Activated CD8-positive, alpha-beta memory T cell treated with anti-CD3 and anti-CD28 coated beads, Interleukin-2, amount 50 U/mL, for 1 hour (primary cell): Measurements from ENCODE around the gene ZNF618.

ENCODE experiments used
- DNase-seq: peaks from one replicate; pipeline ENCODE4 v3.0.0-alpha.2; 2020; ENCODE audit errors: extremely low read depth

ZNF618 gene

DNA sequence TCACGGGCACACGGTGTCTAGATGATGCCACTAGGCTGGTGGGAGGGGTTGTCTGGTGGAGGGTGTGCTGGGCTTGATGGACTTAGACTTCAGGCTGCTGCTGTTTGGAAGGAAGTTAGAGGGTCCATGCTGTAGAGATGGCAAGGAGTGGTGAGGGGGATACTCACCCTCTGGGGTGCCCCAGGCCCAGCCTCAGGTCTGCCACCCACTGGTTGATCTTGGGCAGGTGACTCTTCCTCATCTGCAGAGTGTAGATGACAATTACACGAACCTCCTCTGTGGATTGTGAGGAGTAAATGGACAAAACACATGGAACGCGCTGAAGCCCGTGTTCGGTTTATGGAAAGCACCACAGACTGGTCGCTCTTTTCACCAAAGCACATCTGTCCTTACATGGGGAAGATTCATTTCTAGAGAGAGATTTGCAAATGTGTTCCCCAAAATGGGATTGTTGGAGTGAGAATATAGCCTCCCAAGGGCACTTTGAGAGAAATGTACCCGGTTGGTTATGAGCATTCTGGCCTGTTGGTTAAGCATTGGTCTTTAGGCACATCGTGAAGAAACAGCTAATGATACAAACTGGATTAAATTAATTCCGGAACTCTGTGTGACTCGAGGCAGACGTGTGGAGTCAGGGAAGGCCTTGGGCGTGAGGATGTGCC lies 58.2 kb downstream of the ZNF618 start:
- no peak for DNase-seq

DNA sequence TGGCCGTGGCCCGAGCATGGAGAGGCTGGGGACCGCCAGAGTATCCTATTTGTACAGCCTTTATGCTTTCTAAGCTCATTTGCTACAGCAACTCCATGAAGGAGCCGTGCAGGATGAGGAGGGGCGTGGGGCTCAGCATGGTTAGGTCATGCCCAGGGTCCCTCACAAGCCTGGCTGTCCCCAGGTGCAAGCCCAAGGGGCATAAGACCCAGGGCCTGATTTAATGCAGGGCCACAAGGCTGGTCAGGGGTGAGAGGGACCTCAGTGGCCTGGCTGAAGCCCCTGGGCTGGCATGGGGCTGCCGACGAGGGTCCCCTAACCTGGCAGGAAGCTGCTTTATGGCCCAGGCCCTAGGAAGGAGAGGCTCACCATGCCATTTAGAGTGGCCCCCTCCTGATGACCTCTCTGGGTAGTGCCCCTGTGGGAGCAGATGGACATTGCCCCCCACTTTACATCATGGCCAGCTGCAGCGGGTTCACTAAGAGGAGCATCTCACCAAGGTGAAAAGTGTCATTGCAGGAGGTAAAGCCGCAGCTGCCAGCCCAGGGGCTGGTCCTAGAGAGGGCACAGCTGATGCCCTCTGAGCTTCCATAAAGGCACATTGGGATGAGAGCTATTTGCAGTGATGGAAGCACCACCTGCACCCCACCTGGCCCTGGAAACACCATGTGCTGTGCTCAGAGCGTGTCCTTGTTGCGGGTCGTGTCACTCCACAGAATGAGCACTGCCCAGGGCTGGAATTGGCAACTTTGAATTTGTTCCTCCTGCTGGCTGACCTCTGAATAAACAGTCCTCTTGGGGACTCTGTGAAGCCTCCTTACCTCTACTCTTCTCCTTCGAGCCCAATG lies 58.9 kb downstream of the ZNF618 start:
- DNase-seq = no peak

DNA sequence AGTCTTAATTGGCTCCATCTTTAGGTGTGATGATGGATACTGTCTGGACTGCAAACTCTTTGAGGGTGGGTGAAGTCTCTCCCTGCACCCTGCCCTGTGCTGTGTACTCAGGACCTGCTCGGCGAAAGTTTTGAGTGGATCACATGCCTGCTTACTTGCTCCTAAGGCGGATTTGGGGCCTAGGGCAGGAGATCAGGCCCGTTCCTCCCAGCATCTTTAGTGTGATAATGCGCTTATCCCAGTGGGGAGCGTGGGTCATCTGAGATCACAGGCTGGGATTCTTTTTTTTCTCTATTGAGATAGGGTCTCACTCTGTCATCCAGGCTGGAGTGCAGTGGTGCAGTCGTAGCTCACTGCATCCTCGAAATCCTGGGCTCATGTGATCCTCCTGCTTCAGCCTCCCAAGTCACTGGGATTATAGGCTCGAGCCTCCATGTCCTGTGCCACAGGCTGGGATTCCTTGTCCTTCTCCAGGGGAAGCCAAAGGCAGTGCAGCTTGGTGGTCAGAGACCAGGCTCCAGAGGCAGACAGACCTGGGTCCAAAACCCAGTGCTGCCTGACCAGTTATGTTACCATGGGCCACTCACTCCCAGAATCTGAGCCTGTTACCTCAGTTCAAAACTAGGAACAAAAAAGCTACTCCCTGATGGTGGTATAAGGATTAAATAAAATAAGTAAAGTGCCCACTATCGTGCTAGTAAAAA lies 59.7 kb downstream of the ZNF618 start:
- DNase-seq = no peak

DNA sequence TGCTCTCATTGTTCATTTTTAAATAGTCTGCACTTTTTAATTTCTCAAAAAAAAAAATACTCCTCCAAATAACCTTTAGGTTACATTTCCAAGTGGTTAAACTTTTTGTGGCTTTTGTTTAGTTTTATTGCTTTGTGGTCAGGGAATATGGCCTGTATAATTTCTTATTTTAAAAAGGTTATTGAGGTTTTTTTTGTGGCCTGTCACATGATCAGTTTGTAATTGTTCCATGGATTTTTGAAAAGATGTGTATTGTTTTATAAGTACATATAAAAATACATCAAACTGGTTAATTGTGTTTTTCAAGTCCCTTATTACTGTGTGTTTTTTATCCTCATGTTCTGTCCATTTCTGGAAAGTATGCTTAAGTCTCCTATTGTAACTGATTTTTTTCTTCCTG lies 64.0 kb downstream of the ZNF618 start:
- DNase-seq = no peak

DNA sequence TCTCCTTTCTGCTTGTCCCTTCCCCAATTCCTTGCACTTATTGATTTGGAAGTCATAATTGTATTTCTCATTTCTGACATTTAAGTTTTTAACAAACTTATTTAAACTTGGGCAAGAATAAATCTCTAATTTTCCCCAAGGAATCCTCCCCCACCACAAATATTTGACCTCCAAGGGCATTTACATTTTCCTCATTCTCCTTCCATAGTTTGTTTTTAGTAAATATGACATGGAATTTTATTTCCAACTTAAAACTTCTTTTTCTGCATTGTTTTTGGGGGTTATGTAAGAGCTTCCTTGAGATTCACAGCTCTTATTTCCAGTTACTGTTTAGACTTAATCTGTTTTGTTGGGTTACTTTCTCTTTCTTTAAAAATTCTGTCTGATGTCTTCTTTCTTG lies 64.9 kb downstream of the ZNF618 start:
- DNase-seq = no peak

DNA sequence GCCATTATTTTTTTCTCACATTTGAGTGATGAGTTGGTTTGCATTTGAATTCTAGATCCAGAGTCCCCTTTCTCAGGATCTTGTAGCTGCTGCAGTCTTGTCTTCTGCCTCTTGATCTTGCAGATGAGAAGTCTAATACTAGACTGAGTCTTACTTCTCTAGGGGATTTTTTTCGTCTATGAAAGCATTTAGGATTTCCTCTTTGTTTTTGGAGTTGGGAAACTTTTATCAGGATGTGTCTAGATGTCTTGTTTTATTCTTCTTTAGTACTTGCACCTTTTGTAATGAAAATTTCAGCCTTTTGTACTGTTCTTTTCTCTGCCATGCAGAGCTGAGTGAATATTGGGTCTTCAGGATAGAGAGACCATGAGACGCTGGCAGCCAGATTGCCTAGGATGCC lies 65.4 kb downstream of the ZNF618 start:
- DNase-seq = no peak

DNA sequence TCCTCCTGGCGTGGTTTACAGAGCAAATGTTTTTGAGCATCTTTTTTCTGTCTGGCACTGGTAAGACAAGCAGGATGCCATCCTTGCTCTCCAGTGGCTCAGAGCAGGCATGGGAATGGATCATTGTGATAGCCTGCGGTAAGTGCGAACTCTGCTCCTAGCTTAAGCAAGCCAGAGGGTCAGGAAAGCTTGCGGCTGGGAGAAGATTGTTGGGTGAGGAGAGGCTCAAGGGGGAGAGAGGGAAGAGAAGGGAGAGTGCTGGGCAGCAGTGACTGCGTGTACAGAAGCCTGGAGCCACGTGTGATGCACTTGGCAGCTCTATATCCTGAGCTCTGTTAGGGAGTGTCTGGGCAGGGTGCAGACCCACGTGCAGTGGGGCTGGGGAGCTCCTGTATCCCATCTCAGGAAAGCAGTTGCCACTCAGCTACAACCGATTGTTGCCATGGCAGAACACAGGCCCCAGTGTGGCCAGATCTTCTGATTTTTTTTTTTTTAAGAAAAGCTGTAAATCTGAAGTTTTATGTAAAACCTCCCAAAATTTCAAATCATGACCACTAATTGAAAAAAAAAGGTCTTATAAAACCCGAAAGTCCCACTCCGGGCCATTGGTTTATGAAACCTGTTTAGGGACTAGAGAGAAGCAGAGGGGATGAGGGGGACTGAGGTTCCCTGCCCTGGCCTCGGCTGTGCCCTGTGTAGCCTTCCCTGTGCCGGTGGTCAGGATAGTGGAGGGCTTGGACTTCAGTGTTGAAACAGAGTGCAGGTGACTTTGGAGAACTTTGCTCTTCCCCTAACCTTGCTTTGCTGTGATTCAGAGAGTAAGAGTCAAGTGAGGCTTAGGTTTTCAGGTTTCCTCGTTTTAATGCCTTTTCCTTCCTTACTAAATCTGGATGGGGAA lies 67.3 kb downstream of the ZNF618 start:
- no peak for DNase-seq

DNA sequence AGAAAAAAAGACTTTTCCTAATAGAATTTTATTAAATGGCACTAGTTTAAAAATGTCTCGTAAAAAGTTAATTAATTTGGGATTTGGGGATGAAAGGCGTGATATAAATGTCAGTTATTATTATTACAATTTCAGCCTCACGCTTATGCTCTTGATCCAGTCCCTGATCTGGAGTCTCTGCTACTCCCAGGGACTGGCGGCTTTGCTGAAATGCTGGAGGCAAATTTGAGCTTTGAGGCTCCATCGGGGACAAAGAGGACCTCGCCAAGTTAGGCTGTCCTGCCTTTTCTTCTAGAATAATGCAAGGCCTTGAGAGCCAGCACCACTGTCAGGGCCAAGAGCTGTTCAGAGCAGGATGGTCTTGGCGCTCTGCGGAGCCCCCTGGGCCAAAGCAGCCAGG lies 69.7 kb downstream of the ZNF618 start:
- no peak for DNase-seq

DNA sequence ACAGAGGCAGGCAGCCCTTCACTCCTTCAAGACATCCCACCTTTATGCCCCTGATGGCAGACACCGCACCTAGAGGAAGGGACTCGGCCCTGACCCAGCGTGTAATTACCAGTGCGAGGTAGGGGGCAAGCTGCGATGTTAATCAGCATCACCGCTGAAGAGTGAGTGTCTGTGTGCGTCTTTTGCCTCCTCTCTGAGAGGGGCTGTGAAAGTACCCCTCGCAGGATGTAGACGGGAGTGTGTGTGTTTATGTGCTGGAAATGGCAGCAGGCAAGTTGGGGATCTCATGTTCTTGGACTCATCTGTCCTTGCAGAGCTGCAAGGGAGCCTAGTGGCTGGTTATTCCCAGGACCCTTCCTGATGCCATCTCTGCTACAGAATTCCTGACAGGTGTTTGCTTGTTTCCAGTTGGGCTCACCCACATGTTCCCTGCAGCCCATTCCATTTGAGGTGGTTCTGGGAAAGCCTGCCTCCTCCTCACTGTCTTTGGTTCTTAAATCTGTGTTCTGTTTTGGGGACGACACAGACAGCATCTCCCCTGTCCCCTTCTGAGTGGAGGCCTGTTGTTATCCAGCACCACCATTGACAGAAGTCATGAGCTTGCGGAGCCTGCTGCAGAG lies 70.5 kb downstream of the ZNF618 start:
- no peak for DNase-seq

DNA sequence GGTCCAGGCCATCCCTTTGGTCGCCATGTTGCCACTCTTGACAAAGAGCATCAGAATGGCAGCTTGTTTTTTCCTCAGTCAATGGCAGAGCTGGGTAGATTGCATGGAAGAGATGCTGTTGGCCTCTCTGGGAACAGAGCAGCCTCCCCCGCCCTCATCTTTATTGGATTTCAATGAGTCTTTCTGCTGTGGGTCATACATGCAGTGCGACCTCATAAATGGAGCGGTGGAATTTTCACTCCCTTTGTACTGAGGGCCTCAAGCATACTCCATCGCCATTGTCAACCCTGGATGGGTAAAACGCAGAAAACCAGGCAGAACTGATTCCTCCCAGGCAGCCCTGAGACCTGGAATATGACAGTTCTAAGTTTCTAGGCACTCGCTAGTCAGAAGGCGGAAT lies 71.8 kb downstream of the ZNF618 start:
- no peak for DNase-seq

DNA sequence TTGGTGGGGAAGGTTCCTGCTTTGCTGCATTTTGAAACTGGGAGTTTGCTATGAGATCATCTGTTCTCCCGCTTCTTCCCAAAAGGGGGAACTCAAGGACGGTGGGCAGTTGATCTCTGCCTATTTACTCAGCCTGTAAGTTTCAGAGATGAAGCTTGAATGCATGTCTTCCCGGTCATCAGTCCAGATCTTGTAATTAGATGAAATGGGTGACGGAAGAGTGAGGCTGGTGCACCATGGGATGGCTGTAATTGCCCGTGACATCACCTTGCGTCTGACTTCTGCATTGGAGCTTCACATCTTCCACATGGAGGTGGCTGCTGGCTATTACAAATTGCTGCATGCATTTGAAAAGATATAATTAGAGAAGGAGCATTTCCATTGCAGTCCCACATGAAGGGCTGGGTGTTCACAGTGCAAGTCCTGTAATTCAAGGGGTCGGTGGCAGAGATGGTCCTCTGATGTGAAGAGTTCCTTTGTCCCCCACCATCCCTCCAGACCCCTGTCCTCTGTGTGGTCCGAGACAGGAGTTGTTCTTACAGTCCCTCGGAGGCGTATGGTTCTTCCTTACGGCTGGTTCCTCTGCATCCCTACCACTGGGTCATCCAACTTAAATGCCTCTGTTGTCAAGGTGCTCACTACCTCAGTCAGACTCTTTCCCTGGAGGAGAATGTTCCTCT lies 72.9 kb downstream of the ZNF618 start:
- DNase-seq = no peak

DNA sequence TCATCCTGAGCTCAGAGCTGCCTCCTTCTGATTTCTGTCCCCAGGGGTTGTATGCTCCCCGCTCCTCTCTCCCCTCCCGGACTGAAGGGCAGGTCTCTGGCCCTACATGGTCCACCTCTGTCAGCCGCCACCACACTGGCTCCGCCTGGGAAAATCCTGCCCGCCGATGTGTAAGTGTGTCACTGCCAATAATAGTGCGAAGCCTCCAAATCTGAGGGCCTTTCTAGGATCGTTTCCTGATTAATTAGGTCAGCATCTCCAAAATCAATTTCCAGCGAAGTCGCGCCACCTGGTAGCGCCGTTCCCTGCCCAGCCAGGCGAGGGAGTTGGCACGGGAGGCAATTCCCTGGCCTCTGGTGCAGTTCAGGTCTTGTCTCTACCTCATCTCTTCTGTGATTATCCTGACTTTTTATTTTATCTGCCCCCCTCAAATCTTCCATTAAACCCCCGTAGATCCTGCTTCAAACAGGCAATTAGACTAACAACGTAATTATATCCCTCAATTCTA lies 73.5 kb downstream of the ZNF618 start:
- DNase-seq = no peak

DNA sequence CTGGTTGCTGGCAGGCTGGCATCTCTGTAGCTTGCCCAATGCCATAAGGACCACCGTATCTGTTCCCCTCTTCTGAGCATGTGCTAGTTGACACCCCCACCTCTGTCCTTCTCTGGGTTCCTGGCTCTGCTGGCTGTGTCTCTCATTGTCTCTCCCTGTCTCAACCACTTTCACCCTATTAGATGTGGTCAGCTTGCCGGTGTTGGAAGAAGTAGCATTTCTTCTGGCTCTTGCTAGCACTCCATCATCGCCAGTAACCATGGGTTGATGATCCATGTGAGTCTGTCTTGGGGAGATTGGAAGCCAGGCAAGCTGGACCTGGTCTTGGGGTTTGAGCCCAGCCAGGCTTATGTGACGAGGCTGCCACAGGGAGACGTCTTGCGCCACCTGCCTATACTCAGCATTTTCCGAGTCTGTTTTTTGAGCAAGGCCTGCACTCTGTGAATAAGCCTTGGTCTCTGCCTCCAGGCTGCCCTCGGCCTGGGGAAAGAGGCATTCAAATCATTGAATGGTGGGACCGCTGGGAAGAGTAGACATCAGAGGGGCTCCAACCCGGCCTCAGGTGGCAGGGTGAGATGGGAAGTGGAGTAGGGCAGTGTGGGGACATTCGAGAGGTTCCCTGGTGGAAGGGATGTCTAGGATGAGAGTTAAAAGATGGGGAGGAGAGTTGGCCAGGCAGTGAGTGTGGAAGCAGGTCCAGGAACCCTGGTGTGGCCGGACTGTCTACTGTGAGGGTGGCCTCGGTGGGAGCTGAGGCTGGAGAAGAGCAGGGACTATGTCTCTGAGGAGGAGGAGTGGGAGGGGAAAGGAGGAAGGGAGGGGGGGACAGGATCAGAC lies 74.3 kb downstream of the ZNF618 start:
- DNase-seq = no peak

DNA sequence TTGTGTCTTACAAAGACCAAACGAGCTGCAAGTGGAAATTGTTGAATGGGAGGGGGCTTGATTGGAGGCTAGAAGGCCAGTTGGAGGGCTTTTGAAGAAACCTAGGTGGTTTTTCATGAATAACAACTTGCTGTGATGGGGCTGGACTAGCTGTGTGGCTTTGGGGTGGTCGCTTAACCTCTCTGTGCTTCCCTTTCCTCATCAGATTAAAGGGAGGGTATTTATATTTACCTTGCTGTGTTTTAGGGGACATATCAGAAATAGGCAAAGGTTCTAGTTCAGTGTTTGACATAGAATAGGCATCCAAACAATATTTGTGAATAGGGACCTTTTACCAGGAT lies 74.9 kb downstream of the ZNF618 start:
- DNase-seq = no peak

DNA sequence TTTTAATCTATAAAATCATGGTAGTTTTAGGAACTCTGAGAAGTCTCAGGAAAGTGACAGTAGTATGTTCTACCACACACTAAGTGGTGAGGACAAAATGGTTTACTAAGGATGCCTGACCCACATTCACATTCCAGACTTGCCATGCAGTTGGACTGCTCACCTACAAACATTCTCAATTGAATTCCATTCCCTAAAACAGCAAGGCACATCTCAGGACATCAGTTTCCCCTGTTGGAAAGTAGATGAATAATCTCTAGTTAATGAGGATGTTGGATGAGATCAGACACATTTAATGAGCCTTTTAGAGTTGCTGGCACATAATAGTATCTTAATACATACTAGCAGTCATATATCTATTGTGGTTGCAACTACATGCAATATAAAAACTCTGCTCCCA lies 76.6 kb downstream of the ZNF618 start:
- DNase-seq = no peak

DNA sequence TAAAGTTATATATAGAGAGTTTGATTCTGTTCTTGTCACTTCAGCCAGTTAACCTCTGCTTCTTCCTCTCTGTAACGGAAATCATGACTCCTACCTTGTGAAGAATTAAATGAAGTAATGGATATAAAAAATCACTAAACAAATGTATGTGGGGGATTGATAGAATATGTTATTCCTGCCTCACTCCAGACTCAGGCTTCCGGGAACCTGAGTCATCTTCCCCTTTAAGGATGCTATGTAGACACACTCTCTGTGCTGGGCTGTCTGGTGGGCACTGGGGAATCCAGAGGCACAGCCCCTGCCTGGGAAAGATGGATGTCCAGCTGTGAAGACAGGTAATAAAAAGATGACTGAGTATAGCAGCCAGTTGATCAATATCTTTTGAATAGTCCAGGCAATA lies 77.4 kb downstream of the ZNF618 start:
- DNase-seq = no peak

DNA sequence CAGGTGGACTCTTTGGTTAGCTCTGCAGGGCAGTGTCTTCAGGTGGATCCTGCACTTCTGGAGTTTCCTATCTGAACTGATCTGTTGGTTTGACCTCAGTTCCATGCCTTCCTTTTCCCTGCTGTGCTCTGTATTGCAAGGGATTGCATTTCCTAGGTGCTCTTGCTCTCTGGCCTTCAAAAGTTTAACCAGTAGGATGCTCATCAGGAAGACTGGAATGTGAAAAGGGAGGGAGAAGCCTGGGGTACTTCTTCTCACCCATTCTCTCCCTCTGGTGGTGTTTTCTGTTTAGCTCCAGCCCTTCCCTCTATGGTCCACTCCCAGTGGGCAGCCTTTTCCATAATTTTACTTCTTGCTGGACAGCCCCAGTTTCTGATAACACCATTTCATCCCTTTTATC lies 78.5 kb downstream of the ZNF618 start:
- no peak for DNase-seq

DNA sequence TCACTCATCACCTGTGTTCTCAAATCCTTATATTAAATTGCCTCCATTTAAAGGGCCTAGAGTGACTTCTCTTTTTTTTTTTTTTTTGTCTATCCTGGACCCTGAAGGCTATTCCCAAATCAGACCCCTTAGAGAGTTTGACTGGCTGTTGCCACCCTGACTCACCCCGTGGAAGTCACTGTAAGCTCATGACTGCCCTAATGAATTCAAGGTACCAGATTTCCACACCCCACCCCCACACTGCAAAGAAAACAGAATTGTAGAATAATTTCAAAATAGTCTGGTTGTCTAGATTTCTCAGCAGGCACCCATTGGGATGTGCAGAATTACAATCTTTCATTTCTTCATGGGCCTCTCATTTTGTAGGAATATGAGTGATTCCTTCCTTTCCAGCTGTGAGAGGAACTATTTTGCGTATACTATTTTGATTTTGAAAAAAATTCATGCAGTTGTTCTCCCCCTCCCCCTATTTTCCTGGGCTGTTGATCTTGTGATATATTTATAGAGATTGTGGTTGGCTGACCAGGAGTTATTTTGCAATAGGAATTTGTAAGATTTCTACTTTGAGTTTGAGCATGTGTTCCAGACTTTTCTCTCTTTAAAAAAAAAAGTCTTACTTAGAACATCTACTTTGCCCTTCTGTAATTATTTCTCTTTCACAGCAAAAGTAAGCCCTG lies 79.1 kb downstream of the ZNF618 start:
- DNase-seq = no peak

DNA sequence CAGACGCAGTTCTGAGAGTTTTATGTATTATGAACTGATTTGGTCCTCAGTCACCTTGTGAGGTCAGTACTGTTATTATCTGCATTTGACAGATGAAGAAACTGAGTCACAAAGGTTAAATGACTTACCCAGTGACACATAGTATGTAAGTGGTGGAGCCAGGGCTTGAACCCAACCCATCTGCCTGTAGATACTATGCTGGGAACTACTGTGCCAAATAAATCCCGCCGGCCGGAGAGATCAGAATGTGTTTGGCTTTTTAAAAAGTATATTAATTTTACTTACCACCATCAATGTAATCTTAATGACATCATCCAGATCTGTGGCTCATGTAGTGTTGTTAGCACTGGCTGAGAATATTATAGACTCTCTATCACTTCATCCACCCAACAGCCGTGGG lies 80.8 kb downstream of the ZNF618 start:
- DNase-seq = no peak
